Gastroesophageal sphincter (tissue), 4 donors: ENCODE measurements around the gene C18orf32. TPM values are rescaled to one million over a fixed set of nuclear protein-coding genes. Genes with fewer than 3 reads are reported as not detected.

ENCODE experiments used
- ATAC-seq: fragments of 150-250 bp; one replicate; pipeline ENCODE4 v1.9.1; 2016; ENCODE audit warnings: mild to moderate bottlenecking, moderate library complexity
- H3K27ac ChIP-seq, 4 donors: fragments of 200-600 bp; sonication (generic) in 3 of 4; 1 replicate in 3 of 4; 2 replicates in 1 of 4; pipeline ENCODE4 v1.5.1; 2016 to 2019
- H3K27me3 ChIP-seq: fragments of 200-600 bp; sonication (generic); one replicate; pipeline ENCODE4 v1.5.1; 2019
- H3K36me3 ChIP-seq, 2 donors: fragments of 200-600 bp; sonication (generic); one replicate each; pipeline ENCODE4 v1.5.1; 2019; ENCODE audit warnings: control low read depth in 1 of 2
- H3K4me1 ChIP-seq, 3 donors: fragments of 200-600 bp; sonication (generic); 1 replicate in 2 of 3; 2 replicates in 1 of 3; pipeline ENCODE4 v1.5.1; 2016 to 2019; ENCODE audit warnings: control low read depth in 2 of 3
- H3K4me3 ChIP-seq, 2 donors: fragments of 200-600 bp; sonication (generic); one replicate each; pipeline ENCODE4 v1.5.1; 2019; ENCODE audit warnings: mild to moderate bottlenecking in 1 of 2, moderate library complexity in 1 of 2
- H3K9me3 ChIP-seq, 3 donors: fragments of 200-600 bp; sonication (generic); one replicate each; pipeline ENCODE4 v1.5.1; 2017 to 2019; ENCODE audit warnings: control low read depth in 2 of 3
- EP300 ChIP-seq: sonication (generic); formaldehyde crosslinking; IDR thresholded peaks from one replicate; pipeline ENCODE4 v1.6.1; 2017; ENCODE audit warnings: antibody characterized with exemption, mild to moderate bottlenecking
- POLR2A ChIP-seq, 2 donors: fragments of 450-650 bp; IDR thresholded peaks; one replicate each; pipeline ENCODE4 v1.6.1; 2017; ENCODE audit warnings: antibody characterized with exemption in 2 of 2, mild to moderate bottlenecking in 2 of 2, moderate library complexity in 1 of 2
- POLR2AphosphoS5 ChIP-seq: sonication (generic); formaldehyde crosslinking; IDR thresholded peaks from one replicate; pipeline ENCODE4 v1.6.1; 2017; ENCODE audit warnings: antibody characterized with exemption
- WGBS, 2 donors: methylation state at CpG; one replicate each; pipeline ENCODE4 v1.1.5; 2018; ENCODE audit warnings: low coverage in 1 of 2; 5-methylcytosine and 5-hydroxymethylcytosine counted together
- total RNA-seq, 4 donors: library from RNA; depleted of rRNA; stranded (reverse); fragments of >200 nt; gene quantifications; one replicate each; pipeline ENCODE4 v1.1.0, GENCODE V29; 2016
- TF ChIP-seq, protein P1 (sequence below), 4 experiments: fragments of 200-600 bp in 2 of 4; fragments of 450-650 bp in 2 of 4; sonication (generic) in 1 of 4; IDR thresholded peaks; one replicate each; pipeline ENCODE4 v1.5.1; 2017 to 2019; ENCODE audit warnings: antibody characterized with exemption in 4 of 4, mild to moderate bottlenecking in 2 of 4, moderate library complexity in 2 of 4

The C18orf32 gene
- total RNA-seq, 4 donors from 2014 or later = 38.9 to 64.0 (median 48.2) TPM

DNA sequence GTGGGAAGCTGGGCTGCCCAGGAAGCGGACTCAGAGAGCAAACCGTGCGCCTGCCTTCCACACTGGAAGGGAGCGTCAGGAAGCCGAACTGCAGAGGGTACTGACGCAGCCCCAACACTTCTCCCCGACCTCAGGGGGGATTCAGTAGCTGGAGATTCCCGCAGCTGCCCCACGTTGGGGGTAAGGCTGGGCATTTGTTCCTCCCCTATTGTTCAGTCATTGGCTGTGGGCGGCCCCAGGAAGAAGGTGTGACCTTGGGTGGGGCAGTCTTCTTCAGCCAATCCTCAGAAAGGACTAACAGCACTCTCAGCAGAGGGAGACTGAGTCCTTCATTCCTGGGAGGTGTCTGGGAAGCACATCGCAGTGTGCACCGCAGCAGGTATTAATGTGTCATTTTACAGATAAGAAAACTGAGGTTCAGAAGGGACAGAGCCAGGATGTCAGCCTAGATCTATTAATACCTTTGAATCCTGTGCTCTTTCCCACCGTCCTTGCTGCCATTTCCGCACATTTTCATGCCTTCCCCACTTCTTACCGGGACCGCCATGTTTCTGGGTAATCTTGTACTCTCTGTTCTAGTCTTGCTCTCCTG lies 12.1 kb upstream of the C18orf32 start:
- no peaks in the 10 kb centered on the region for H3K9me3 ChIP-seq
- H3K36me3 ChIP-seq = no peaks in the 10 kb centered on the region
- no peak overlapping the region for H3K4me3 ChIP-seq
- H3K27me3 ChIP-seq = peaks cover 35% of the 10 kb centered on the region
- no peak for ATAC-seq
- no peak overlapping the region for H3K27ac ChIP-seq
- 63 to 100% methylated on average over 1 to 13 of the region's 16 CpGs for WGBS, 2 donors
- TF ChIP-seq POLR2AphosphoS5 (no peak), EP300 (no peak), POLR2A (IDR thresholded peaks at IDR 0.05) (no peak)
- TF ChIP-seq, protein P1, sequence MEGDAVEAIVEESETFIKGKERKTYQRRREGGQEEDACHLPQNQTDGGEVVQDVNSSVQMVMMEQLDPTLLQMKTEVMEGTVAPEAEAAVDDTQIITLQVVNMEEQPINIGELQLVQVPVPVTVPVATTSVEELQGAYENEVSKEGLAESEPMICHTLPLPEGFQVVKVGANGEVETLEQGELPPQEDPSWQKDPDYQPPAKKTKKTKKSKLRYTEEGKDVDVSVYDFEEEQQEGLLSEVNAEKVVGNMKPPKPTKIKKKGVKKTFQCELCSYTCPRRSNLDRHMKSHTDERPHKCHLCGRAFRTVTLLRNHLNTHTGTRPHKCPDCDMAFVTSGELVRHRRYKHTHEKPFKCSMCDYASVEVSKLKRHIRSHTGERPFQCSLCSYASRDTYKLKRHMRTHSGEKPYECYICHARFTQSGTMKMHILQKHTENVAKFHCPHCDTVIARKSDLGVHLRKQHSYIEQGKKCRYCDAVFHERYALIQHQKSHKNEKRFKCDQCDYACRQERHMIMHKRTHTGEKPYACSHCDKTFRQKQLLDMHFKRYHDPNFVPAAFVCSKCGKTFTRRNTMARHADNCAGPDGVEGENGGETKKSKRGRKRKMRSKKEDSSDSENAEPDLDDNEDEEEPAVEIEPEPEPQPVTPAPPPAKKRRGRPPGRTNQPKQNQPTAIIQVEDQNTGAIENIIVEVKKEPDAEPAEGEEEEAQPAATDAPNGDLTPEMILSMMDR (IDR thresholded peaks at IDR 0.05) = no peak
- no peaks in the 10 kb centered on the region for H3K4me1 ChIP-seq

DNA sequence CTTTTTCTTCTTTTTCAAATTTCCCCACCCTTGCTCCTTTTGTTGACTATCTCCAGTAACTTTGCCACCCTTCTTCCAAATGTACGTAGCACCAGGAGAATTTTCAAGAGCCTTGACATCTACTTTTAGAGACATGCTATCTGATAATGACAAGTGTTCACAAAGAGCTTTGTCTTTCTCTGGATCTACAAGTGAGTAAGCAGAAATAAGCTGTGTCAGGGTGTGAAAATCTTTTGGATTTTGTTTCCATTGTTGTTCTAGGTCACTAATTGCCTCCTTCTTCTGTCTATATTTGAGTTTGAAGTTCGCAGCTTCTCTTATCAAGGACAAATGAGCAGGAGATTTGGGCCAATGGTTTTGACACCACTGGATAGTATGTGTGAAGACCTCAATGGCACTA lies 8.4 kb upstream of the C18orf32 start:
- Histone ChIP-seq H3K36me3 (peaks cover 0 to 10% of the 10 kb centered on the region in 2 donors), H3K27ac (no peak overlapping the region), H3K4me1 (peaks cover 0 to 17% (median 7%) of the 10 kb centered on the region in 3 donors), H3K9me3 (no peaks in the 10 kb centered on the region), H3K27me3 (peaks cover 20% of the 10 kb centered on the region), H3K4me3 (no peak overlapping the region)
- no peak for TF ChIP-seq POLR2A (IDR thresholded peaks at IDR 0.05)
- 51 to 84% methylated on average over 2 of the region's 2 CpGs for WGBS, 2 donors
- no peak for ATAC-seq

DNA sequence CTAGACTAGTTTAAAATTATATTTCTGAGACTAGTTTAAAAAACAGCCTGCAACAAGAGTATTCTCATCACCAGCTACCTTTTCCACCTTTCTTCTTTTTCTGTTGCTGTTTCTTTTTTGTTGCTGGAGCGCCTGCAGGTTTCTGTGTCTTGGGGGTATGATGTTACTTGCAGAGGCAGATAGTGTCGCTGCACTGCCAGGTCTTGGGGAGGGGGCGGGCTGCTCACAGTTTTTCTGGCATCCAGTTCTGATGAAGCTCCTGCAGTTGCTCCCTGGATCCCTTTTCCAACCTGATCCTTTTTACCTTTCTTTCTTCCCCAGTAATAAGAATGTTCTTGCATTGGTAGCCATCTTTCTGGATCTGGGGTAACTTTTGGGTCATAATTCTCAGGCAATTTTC lies 8.0 kb upstream of the C18orf32 start:
- 71% methylated on average over 1 to 3 of the region's 3 CpGs for WGBS, 2 donors
- TF ChIP-seq EP300 = no peak
- TF ChIP-seq, protein P1 (IDR thresholded peaks at IDR 0.05) = no peak
- TF ChIP-seq POLR2AphosphoS5 = no peak
- TF ChIP-seq POLR2A (IDR thresholded peaks at IDR 0.05) = no peak
- H3K27ac ChIP-seq = no peak overlapping the region
- no peak for ATAC-seq
- peaks cover 16% of the 10 kb centered on the region for H3K27me3 ChIP-seq
- peaks cover 0 to 21% (median 7%) of the 10 kb centered on the region in 3 donors for H3K4me1 ChIP-seq
- H3K9me3 ChIP-seq = no peaks in the 10 kb centered on the region
- no peak overlapping the region for H3K4me3 ChIP-seq
- H3K36me3 ChIP-seq = peaks cover 2 to 14% of the 10 kb centered on the region in 2 donors

DNA sequence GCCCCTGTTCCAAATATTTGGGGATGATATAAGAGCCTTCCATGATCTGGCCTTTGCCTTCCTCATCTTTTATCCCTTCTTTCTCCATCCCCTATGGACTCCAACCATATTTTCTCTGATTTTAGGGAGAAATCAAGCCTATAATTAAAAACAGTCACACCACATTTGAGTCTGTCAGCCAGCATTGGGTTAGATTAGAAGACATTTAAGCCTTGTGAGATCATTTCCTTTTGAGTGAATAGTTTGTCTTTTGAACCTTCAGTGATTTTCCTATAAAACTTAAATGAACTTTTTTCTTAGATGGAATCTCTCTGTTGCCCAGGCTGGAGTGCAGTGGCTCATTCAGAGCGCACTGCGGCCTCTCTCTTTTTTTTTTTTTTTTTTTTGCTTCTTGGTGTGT lies 7.6 kb upstream of the C18orf32 start:
- peaks cover 5 to 18% of the 10 kb centered on the region in 2 donors for H3K36me3 ChIP-seq
- peaks cover 12% of the 10 kb centered on the region for H3K27me3 ChIP-seq
- TF ChIP-seq POLR2AphosphoS5 = no peak
- no peaks in the 10 kb centered on the region for H3K9me3 ChIP-seq
- H3K4me1 ChIP-seq = peaks cover 0 to 24% (median 7%) of the 10 kb centered on the region in 3 donors
- WGBS, 2 donors = 69 to 80% methylated on average over 1 to 2 of the region's 2 CpGs
- H3K27ac ChIP-seq = no peak overlapping the region
- H3K4me3 ChIP-seq = no peak overlapping the region
- ATAC-seq = no peak

DNA sequence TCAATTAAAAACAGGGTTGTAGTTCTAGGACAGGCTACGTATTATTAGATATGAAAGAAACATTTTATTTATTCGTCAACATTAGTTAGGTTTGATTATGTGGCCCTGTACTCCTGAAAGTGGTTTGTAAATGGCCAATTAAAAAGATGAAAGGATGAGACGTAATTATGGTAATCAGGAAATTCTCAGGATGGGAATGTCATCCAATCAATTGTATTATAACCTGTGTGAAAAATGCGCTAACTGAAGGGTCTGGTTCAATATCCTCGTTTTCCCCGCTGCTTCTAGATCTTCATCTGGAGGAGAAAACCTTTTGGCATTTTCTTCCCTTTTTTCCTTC lies 5.6 kb upstream of the C18orf32 start:
- TF ChIP-seq POLR2AphosphoS5 = no peak
- TF ChIP-seq POLR2A (IDR thresholded peaks at IDR 0.05) = no peak
- TF ChIP-seq EP300 = no peak
- TF ChIP-seq, protein P1 (IDR thresholded peaks at IDR 0.05) = no peak
- 51 to 62% methylated on average over 6 of the region's 6 CpGs for WGBS, 2 donors
- Histone ChIP-seq H3K27me3 (no peaks in the 10 kb centered on the region), H3K36me3 (peaks cover 5 to 37% of the 10 kb centered on the region in 2 donors), H3K9me3 (no peaks in the 10 kb centered on the region), H3K4me1 (peaks cover 0 to 37% (median 7%) of the 10 kb centered on the region in 3 donors), H3K4me3 (no peak overlapping the region), H3K27ac (no peak overlapping the region)
- ATAC-seq = no peak
